Measurements from ENCODE around the gene C2CD4A. TPM values are rescaled to one million over a fixed set of nuclear protein-coding genes. Genes with fewer than 3 reads are reported as not detected.

Gene C2CD4A
- total and polyA plus RNA-seq, 9 of the 15 experiments (the other 6 are each of a cell fraction or from before 2014, with no cell fraction given): not detected

GRCh38 chr15:62060113-62060895 lies 6.5 kb upstream of the C2CD4A start, which contains the start of gene VPS13C (continued):
- TF ChIP-seq ELK3 (CRISPR knock-in tag; IDR thresholded peaks at IDR 0.05) (no peak), SRSF7 (optimal IDR thresholded peaks at IDR 0.05; ENCODE audit: low read depth, low read length) (no peak), BRF2 (IDR thresholded peaks at IDR 0.05; ENCODE audit: borderline replicate concordance, insufficient read depth, insufficient read length) (no peak), ZNF354B (CRISPR knock-in tag; IDR thresholded peaks at IDR 0.05) (no peak), XRCC4 (IDR thresholded peaks at IDR 0.05; ENCODE audit: extremely low read depth, insufficient read depth, insufficient read length) (no peak), ZNF274 (IDR thresholded peaks at IDR 0.05; ENCODE audit: borderline replicate concordance, low read depth, low read length) (no peak), YY1 (IDR thresholded peaks at IDR 0.05; ENCODE audit: borderline replicate concordance in 1 of 3, control insufficient read depth in 1 of 3, extremely low read depth in 1 of 3, insufficient read depth in 3 of 3, insufficient read length in 1 of 3, insufficient replicate concordance in 2 of 3, low read depth in 1 of 3, low read length in 2 of 3) (peak in 1 of 3 experiments; percentile 32), E2F4 (CRISPR knock-in tag; IDR thresholded peaks at IDR 0.05; ENCODE audit: low read depth) (no peak), CEBPZ (IDR thresholded peaks at IDR 0.05; ENCODE audit: borderline replicate concordance, low read depth, low read length) (no peak), TBP (optimal IDR thresholded peaks at IDR 0.05; ENCODE audit: low read depth, low read length) (peak; percentile 66), ZNF584 (CRISPR knock-in tag; IDR thresholded peaks at IDR 0.05; ENCODE audit: low read depth) (no peak), RB1 (IDR thresholded peaks at IDR 0.05; ENCODE audit: low read depth) (peak; percentile 63), TFAM (CRISPR knock-in tag; conservative IDR thresholded peaks at IDR 0.05) (no peak), SMARCC2 (IDR thresholded peaks at IDR 0.05; ENCODE audit: low read depth) (no peak), ZNF699 (CRISPR knock-in tag; IDR thresholded peaks at IDR 0.05; ENCODE audit: insufficient replicate concordance) (no peak), SNRNP70 (optimal IDR thresholded peaks at IDR 0.05; ENCODE audit: low read depth, low read length) (no peak), MEF2A (IDR thresholded peaks at IDR 0.05; ENCODE audit: control insufficient read depth, low read depth, low read length) (no peak), ZFX (CRISPR knock-in tag; IDR thresholded peaks at IDR 0.05) (peak; percentile 88), HIVEP1 (CRISPR knock-in tag; IDR thresholded peaks at IDR 0.05) (no peak), ZNF124 (CRISPR knock-in tag; IDR thresholded peaks at IDR 0.05) (no peak), ZNF57 (CRISPR knock-in tag; IDR thresholded peaks at IDR 0.05) (no peak)

All from K562 (cell line).